Mesendoderm (in vitro differentiated cells): ENCODE data around the gene CCDC170.

ENCODE experiments used
- DNase-seq: peaks from one replicate; pipeline ENCODE4 v3.0.0; 2013
- H2AK5ac ChIP-seq: 2 replicates; pipeline ENCODE4 v1.6.1; 2013; ENCODE audit warnings: low read length, inconsistent platforms
- H2BK120ac ChIP-seq: 2 replicates; pipeline ENCODE4 v1.6.1; 2013; ENCODE audit warnings: low read depth, mild to moderate bottlenecking, low read length, moderate library complexity, mixed read lengths
- H2BK15ac ChIP-seq: replicated peaks from 2 replicates; pipeline ENCODE4 v1.6.1; 2013; ENCODE audit warnings: low read depth, mild to moderate bottlenecking, moderate library complexity
- H2BK5ac ChIP-seq: 2 replicates; pipeline ENCODE4 v1.6.1; 2013; ENCODE audit warnings: low read length, inconsistent platforms
- H3K18ac ChIP-seq: 2 replicates; pipeline ENCODE4 v1.6.1; 2013; ENCODE audit warnings: mild to moderate bottlenecking, low read length, mixed read lengths
- H3K23ac ChIP-seq: one replicate; pipeline ENCODE4 v1.6.1; 2013; ENCODE audit warnings: low read length
- H3K27ac ChIP-seq: 2 replicates; pipeline ENCODE4 v1.5.1; 2013; ENCODE audit warnings: low read depth, mild to moderate bottlenecking, inconsistent platforms, low read length, moderate library complexity
- H3K27me3 ChIP-seq: 2 replicates; pipeline ENCODE4 v1.6.1; 2013; ENCODE audit warnings: low read length, control low read depth, mild to moderate bottlenecking, inconsistent platforms; ENCODE audit not compliant: insufficient read depth, poor library complexity
- H3K36me3 ChIP-seq: 2 replicates; pipeline ENCODE4 v1.6.1; 2013; ENCODE audit warnings: low read length, inconsistent platforms; ENCODE audit not compliant: control insufficient read depth, insufficient read depth
- H3K4ac ChIP-seq: one replicate; pipeline ENCODE4 v1.6.1; 2013; ENCODE audit warnings: low read depth, mild to moderate bottlenecking, low read length, moderate library complexity
- H3K4me1 ChIP-seq: 2 replicates; pipeline ENCODE4 v1.6.1; 2013; ENCODE audit warnings: low read depth, low read length, inconsistent platforms; ENCODE audit not compliant: control insufficient read depth
- H3K4me2 ChIP-seq: 2 replicates; pipeline ENCODE4 v1.6.1; 2013; ENCODE audit warnings: low read length
- H3K4me3 ChIP-seq: 2 replicates; pipeline ENCODE4 v1.5.1; 2013; ENCODE audit warnings: mild to moderate bottlenecking, low read length
- H3K56ac ChIP-seq: one replicate; pipeline ENCODE4 v1.6.1; 2013; ENCODE audit warnings: low read length
- H3K79me1 ChIP-seq: 2 replicates; pipeline ENCODE4 v1.6.1; 2013; ENCODE audit warnings: low read length, inconsistent platforms
- H3K79me2 ChIP-seq: 2 replicates; pipeline ENCODE4 v1.6.1; 2013; ENCODE audit warnings: mild to moderate bottlenecking, low read length; ENCODE audit not compliant: control insufficient read depth, insufficient read depth
- H3K9ac ChIP-seq: 2 replicates; pipeline ENCODE4 v1.6.1; 2013; ENCODE audit warnings: low read length, inconsistent platforms
- H4K5ac ChIP-seq: one replicate; pipeline ENCODE4 v1.6.1; 2013; ENCODE audit warnings: low read length
- H4K8ac ChIP-seq: one replicate; pipeline ENCODE4 v1.6.1; 2013; ENCODE audit warnings: low read depth, mild to moderate bottlenecking, control low read depth, low read length, moderate library complexity
- WGBS: extraction: QIAGEN DNeasy Blood & Tissue Kit; methylation state at CpG from one replicate; pipeline ENCODE4 v1.1.7; 2013; ENCODE audit warnings: low lambda C conversion rate, missing lambda C conversion rate; ENCODE audit not compliant: insufficient coverage; ENCODE audit errors: extremely low coverage; 5-methylcytosine and 5-hydroxymethylcytosine counted together

Gene CCDC170

DNA sequence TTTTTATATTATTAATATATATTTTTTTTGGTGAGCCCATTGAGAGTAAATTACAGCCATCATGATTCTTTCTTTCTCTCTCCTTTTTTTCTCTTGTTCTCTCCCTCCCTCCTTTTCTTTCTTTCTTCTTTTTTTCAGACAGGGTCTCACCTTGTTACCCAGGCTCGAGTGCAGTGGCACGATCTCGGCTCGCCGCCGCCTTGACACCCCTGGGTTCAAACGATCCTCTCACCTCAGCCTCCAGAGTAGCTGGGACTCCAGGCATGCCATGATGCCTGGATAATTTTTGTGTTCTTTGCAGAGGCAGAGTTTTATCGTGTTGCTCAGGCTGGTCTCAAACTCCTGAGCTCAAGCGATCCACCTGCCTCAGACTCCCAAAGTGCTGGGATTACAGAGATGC is 1.6 kb downstream of the CCDC170 start:
- no peaks in the 10 kb centered on the region for H3K79me1 ChIP-seq
- H4K5ac ChIP-seq = no peak overlapping the region
- H3K56ac ChIP-seq = no peak overlapping the region
- no peak overlapping the region for H2BK15ac ChIP-seq
- no peak overlapping the region for H3K4me3 ChIP-seq
- H3K27ac ChIP-seq = no peak overlapping the region
- no peak overlapping the region for H2BK120ac ChIP-seq
- H4K8ac ChIP-seq = no peak overlapping the region
- no peaks in the 10 kb centered on the region for H3K27me3 ChIP-seq
- H2BK5ac ChIP-seq = no peak overlapping the region
- H3K79me2 ChIP-seq = no peaks in the 10 kb centered on the region
- H3K18ac ChIP-seq = no peak overlapping the region
- no peak for DNase-seq
- H3K36me3 ChIP-seq = no peaks in the 10 kb centered on the region
- H3K4me1 ChIP-seq = no peaks in the 10 kb centered on the region
- H3K23ac ChIP-seq = no peak overlapping the region
- H2AK5ac ChIP-seq = no peak overlapping the region
- WGBS = no CpG with 5 or more reads among the region's 9 CpGs
- H3K4ac ChIP-seq = no peak overlapping the region
- H3K4me2 ChIP-seq = no peak overlapping the region
- no peak overlapping the region for H3K9ac ChIP-seq

- H3K4me1 ChIP-seq = no peaks in the 10 kb centered on the region
- H4K8ac ChIP-seq = no peak overlapping the region
These were observed 4.1 kb downstream of the CCDC170 start for GRCh38 chr6:151497905-151498304.

DNA sequence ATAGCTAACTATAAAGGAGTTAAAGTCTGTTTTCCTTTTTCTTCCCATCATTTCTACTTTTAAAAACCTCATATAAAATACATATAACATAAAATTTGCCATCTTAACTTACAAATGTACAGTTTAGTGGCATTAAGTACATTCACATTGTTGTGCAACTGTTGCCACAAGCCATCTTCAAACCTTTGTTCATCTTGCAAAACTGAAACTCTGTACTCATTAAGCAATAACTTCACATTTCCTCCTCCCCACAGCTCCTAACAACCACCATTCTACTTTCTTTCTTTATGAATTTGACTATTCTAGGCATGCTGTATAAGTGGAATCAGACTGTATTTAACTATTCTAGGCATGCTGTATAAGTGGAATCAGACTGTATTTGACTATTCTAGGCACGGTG is 4.5 kb downstream of the CCDC170 start:
- no peak overlapping the region for H2BK120ac ChIP-seq
- H3K18ac ChIP-seq = no peak overlapping the region
- H3K9ac ChIP-seq = no peak overlapping the region
- H4K8ac ChIP-seq = no peak overlapping the region
- WGBS = no CpG with 5 or more reads among the region's 1 CpG
- H3K36me3 ChIP-seq = no peaks in the 10 kb centered on the region
- H2BK5ac ChIP-seq = no peak overlapping the region
- H3K4me2 ChIP-seq = no peak overlapping the region
- no peak overlapping the region for H2AK5ac ChIP-seq
- no peak overlapping the region for H3K27ac ChIP-seq
- H2BK15ac ChIP-seq = no peak overlapping the region
- H3K79me2 ChIP-seq = no peaks in the 10 kb centered on the region
- no peak overlapping the region for H3K56ac ChIP-seq
- DNase-seq = no peak
- no peak overlapping the region for H3K23ac ChIP-seq
- H3K27me3 ChIP-seq = no peaks in the 10 kb centered on the region
- no peak overlapping the region for H4K5ac ChIP-seq
- no peak overlapping the region for H3K4ac ChIP-seq
- no peaks in the 10 kb centered on the region for H3K79me1 ChIP-seq
- H3K4me1 ChIP-seq = no peaks in the 10 kb centered on the region
- no peak overlapping the region for H3K4me3 ChIP-seq

More at GRCh38 chr6:151497905-151498304, 4.1 kb downstream of the CCDC170 start:
- no peak overlapping the region for H2BK120ac ChIP-seq
- no peaks in the 10 kb centered on the region for H3K79me1 ChIP-seq
- DNase-seq = no peak
- H4K5ac ChIP-seq = no peak overlapping the region
- no peak overlapping the region for H3K18ac ChIP-seq
- no peak overlapping the region for H3K23ac ChIP-seq
- H3K27me3 ChIP-seq = no peaks in the 10 kb centered on the region
- H3K79me2 ChIP-seq = no peaks in the 10 kb centered on the region
- H3K36me3 ChIP-seq = no peaks in the 10 kb centered on the region
- H2BK15ac ChIP-seq = no peak overlapping the region
- no peak overlapping the region for H3K4me3 ChIP-seq
- H3K9ac ChIP-seq = no peak overlapping the region
- no peak overlapping the region for H3K4ac ChIP-seq
- no peak overlapping the region for H3K4me2 ChIP-seq
- H3K56ac ChIP-seq = no peak overlapping the region
- H2BK5ac ChIP-seq = no peak overlapping the region
- H2AK5ac ChIP-seq = no peak overlapping the region
- H3K27ac ChIP-seq = no peak overlapping the region

DNA sequence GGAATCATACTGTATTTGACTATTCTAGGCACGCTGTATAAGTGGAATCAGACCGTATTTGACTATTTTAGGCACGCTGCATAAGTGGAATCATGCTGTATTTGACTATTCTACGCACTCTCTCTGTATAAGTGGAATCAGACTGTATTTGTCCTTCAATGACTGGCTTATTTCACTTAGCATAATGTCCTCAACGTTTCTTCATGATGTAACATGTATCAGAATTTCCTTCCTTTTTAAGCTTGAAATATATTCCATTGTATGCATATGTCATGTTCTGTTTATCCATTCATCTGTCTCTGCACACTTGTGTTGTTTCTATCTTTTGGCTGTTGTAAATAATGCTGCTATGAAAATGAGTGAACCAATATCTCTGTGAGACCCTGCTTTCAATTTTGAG is 5.7 kb downstream of the CCDC170 start:
- Histone ChIP-seq H2BK5ac (no peak overlapping the region), H3K4me1 (no peaks in the 10 kb centered on the region), H3K4me3 (no peak overlapping the region)

GRCh38 chr6:151501511-151502136 is 7.8 kb downstream of the CCDC170 start:
- 100% methylated on average over 1 of the region's 1 CpG for WGBS
- H2BK5ac ChIP-seq = no peak overlapping the region
- no peaks in the 10 kb centered on the region for H3K79me1 ChIP-seq
- H3K79me2 ChIP-seq = no peaks in the 10 kb centered on the region
- H2AK5ac ChIP-seq = no peak overlapping the region
- DNase-seq = no peak
- no peaks in the 10 kb centered on the region for H3K4me1 ChIP-seq
- no peak overlapping the region for H4K5ac ChIP-seq
- H4K8ac ChIP-seq = no peak overlapping the region
- H3K36me3 ChIP-seq = no peaks in the 10 kb centered on the region
- no peak overlapping the region for H3K27ac ChIP-seq
- H3K4me2 ChIP-seq = no peak overlapping the region
- H3K23ac ChIP-seq = no peak overlapping the region
- H3K18ac ChIP-seq = no peak overlapping the region
- no peak overlapping the region for H3K4me3 ChIP-seq
- no peak overlapping the region for H2BK120ac ChIP-seq
- no peak overlapping the region for H3K56ac ChIP-seq
- H2BK15ac ChIP-seq = no peak overlapping the region
- H3K4ac ChIP-seq = no peak overlapping the region
- no peak overlapping the region for H3K9ac ChIP-seq
- no peaks in the 10 kb centered on the region for H3K27me3 ChIP-seq

More for the DNA sequence above, 5.7 kb downstream of the CCDC170 start:
- no peak overlapping the region for H3K56ac ChIP-seq
- H2AK5ac ChIP-seq = no peak overlapping the region
- H3K79me1 ChIP-seq = no peaks in the 10 kb centered on the region
- H3K79me2 ChIP-seq = no peaks in the 10 kb centered on the region
- no peaks in the 10 kb centered on the region for H3K36me3 ChIP-seq
- H4K8ac ChIP-seq = no peak overlapping the region
- WGBS = no CpG with 5 or more reads among the region's 5 CpGs
- no peak overlapping the region for H2BK15ac ChIP-seq
- no peak overlapping the region for H2BK120ac ChIP-seq
- no peak for DNase-seq
- no peak overlapping the region for H3K4me2 ChIP-seq
- H3K23ac ChIP-seq = no peak overlapping the region
- H3K9ac ChIP-seq = no peak overlapping the region
- H4K5ac ChIP-seq = no peak overlapping the region
- H3K4ac ChIP-seq = no peak overlapping the region
- H3K27ac ChIP-seq = no peak overlapping the region
- H3K27me3 ChIP-seq = no peaks in the 10 kb centered on the region
- H3K18ac ChIP-seq = no peak overlapping the region

GRCh38 chr6:151502499-151502898 is 8.7 kb downstream of the CCDC170 start:
- H3K4ac ChIP-seq = no peak overlapping the region
- H2BK15ac ChIP-seq = no peak overlapping the region
- H3K36me3 ChIP-seq = no peaks in the 10 kb centered on the region
- no peaks in the 10 kb centered on the region for H3K79me1 ChIP-seq
- no peak overlapping the region for H2BK120ac ChIP-seq
- no peak overlapping the region for H3K56ac ChIP-seq
- no peak overlapping the region for H2AK5ac ChIP-seq
- H2BK5ac ChIP-seq = no peak overlapping the region
- no CpG with 5 or more reads among the region's 4 CpGs for WGBS
- DNase-seq = no peak
- H3K27ac ChIP-seq = no peak overlapping the region
- H4K5ac ChIP-seq = no peak overlapping the region
- H3K4me2 ChIP-seq = no peak overlapping the region
- H3K4me3 ChIP-seq = no peak overlapping the region
- H3K79me2 ChIP-seq = no peaks in the 10 kb centered on the region
- no peaks in the 10 kb centered on the region for H3K4me1 ChIP-seq
- H3K23ac ChIP-seq = no peak overlapping the region
- no peak overlapping the region for H3K9ac ChIP-seq
- no peak overlapping the region for H4K8ac ChIP-seq
- no peak overlapping the region for H3K18ac ChIP-seq
- H3K27me3 ChIP-seq = no peaks in the 10 kb centered on the region
